NCI-H524 (cell line): Measurements from ENCODE around the gene SPATA31E1.

Experiments used
- DNase-seq, 2 experiments: peaks; one replicate each; lab custom pipeline; 2025; lab: John Stamatoyannopoulos, UW

Gene SPATA31E1

DNA sequence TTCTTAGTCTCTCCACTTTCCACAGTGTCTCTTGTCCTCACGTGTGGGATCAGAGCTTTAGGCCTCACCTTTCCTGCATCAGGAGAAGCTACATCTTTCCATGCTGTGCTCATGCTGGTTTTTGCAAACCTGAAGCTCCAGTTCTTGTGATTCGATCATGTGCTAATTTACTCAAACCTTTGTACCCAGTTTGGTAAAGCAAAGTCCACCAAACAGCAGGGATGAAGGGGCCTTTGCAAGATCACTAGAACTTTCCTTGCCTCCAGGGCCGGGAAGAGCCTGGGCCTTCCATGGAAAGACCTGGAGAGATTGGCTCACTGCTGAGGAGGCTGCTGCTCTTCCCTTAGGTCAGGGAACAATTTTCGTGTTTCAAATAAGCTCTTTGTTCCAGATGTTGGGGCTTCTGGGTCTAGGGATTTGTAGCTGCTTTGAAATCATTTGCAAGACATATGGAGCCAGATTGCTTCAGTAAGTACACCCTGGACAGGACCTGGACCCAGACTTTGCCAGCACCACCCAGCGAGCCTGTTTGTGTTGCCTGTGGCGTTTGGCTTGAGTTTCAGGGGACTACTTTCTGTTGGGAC, 18.7 kb upstream of the SPATA31E1 start:
- no peak for DNase-seq

DNA sequence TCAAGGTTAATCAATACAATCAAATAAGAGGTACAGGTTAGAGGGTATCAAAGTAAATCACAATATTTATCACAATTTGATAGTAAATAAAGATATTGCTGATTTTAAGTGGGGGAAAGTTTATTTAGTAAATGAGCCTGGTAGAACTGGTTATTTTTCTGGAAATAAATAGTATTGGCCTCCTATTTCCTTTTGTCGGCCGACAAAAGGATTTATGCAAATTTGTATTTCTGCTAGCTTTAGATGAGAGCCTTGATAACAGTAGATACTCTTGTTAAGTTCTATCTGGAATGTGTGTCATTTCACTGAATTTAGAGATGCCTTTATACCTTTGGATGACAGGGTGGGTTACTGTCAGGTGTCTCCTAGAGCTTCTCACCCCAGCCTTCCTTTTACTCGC, 17.8 kb upstream of the SPATA31E1 start:
- no peak for DNase-seq

DNA sequence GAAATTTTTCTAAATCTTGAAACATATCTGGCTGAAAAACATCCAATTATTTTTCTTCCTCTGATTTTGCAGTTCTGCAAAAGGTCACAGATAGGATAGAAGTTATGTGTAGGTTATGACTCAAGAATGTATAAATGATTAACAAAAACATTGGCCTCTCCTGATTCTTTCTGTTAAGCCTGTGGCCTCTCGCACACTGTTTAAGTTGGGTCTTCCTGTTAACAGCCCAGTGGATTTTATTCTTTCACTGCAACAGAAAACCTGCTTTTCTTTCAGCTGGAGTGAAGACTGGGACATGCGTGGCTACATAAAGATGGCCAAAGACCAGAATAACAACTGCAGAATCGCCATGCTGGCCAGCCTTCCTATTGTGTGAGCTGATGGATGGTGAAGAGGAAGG, 17.1 kb upstream of the SPATA31E1 start:
- no peak for DNase-seq

DNA sequence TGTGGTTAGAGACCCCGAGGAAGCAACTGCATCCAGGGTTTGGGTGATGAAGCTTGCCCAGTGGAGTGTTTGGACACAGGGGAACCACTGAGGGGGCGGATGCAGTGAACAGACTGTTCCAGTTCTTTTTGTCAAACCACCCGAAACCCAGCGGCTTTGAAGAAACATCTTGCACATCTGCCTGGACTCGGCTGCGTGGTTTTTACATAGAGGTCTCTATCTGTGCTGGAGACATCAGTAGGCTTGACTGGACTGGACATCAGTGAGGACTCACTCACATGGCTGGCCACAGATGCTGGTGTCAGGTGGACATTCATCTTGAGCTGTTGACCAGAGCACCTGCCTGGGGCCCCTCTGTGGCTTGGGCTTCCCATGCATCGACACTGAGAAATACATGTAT, 15.3 kb upstream of the SPATA31E1 start:
- no peak for DNase-seq

DNA sequence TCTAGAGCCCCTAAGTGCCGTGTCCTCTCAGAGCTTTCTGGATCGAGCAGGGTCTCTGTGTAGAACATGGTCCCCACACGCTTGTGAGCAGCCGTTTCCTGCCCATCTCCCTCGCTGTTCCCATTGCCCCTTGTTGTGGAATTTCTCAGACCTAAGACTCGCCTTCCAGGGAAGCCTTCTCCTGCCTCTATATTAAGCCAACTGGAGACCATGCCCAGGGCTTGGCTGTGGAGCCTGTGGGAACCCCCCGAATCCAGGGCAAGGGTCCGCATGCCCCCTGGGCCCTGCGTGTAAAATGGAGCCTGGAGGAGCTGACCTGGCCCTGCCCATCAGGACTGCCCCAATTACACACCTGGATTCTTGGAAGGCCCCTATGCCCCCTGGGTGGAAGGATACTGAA, 14.5 kb upstream of the SPATA31E1 start:
- DNase-seq, result no peak

DNA sequence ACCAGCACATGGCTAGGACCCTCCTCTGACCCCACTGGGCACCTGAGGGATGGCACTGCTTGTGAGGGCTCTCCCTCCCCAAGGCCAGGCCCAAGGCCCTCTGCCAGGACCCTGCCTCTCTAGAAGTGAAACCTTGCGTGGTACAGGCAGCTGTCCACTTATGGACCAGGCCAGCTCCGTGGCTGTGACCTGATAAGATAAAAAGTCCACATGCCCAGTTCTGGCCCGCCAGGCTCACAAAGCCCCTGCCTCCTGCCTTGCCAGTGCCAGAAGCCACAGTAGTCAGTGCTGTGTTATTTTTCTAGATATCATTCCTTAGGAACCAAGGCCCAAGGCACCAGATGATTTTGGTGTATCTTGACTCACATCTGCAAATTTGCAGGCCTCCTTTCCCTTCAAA, 14.0 kb upstream of the SPATA31E1 start:
- no peak for DNase-seq

DNA sequence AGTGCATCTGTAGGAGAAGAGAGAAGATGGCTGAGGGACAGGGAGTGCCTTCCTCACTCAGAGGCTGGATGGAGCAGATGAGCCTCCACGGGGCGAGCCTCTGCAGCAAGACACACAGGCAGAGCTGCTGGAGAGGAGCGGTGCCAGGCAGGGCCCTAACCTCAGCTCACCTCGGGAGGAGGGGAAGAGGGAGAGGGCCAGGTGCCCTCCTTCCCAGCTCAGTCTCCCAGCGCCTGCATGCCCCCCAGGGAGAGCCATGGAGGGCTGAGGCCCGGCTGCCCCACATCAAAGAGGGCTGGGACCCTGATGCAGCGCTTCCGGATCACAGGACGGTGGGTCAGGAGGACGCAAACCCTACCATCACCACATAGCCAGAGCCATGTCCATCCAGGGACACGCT, 13.6 kb upstream of the SPATA31E1 start:
- no peak for DNase-seq

DNA sequence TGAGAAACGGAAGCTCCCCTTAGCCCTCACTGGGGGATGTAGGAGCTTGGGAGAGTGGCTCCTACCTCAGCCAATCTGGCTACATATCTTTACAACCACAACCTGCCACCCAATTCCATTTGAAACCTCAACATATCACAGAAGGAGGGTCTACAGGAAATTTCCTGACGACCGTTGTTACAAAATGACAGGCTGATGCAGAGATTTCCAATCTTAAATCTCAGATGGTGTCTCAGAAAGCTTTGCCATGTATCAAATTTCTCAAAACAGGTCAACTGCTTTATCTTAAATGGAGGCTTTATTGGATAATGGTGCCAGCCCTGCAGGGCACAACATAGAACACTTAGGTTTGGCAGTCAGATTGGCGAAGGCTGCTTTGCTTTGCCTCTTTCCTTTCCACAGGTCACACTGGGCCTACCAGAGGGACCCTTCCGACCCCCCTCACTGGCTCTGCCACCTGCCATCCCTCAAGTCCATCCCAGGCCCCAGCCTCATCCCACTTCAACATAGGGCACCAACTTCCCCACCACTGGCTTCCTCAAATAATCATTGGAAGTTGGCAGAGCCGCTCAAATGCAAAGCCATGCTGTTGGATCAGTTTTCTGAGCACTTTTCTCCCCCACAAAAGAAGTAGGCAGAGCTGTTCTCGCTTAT, 11.1 kb upstream of the SPATA31E1 start:
- no peak for DNase-seq

DNA sequence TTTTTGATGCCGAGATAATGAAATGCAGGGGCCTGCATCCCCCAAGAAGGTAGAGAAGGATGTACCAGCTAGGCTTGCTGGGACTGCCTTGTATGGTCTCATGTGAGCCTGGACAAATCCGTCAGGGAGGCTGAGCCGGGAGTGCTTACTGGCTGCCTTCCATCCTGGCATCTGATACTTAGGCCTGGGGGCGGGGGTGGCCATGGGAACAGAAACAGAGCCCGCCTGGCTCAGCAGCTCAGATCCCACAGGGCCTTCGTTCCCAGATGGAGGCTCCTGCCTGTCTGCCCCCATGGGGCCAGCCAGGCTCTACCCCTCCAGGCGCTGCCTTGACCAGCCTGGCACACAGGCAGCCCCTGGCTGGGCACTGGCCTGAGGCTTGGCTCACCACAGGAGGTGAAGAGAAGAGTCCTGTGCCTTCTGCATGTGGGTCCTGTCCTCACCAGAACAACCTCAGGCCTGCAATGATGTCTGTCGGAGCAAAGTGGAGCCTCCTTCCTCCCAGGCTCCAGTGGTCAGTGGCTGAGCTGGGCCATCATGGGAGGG, 10.5 kb upstream of the SPATA31E1 start:
- peak; percentile 24 to 65 for DNase-seq

DNA sequence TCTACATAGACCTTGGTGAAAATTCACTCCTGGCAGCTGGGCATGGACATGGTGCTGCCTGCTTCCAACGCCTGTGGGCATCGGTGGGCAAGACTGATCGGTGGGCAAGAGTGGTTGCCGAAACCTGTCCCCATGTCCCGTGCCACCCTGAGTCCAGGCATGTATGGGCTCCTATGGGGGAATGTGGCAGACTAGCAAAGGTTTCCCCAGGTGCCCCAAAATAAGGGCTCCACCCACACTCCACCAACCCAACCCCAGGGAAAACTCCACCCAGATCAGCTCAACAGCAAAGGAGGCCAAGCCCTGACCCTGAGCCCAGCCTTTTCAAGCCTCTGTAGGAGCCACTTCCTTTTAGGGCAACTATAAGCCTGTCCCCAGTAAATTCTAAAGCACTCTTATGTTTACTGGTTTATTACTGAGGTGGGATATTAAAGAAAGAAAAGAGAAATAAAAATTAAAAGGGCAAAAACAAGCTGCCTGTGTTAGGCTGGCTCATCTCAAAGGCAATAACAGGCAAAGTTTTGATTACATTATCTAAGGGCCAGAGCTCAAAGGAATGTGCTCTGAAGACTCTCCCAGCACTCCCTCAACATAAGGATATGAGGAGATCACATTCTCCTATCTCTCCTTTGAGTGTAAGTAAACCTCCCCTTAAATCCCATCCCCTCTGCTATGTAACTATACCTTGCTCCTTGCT, 8.9 kb upstream of the SPATA31E1 start:
- DNase-seq, result no peak

DNA sequence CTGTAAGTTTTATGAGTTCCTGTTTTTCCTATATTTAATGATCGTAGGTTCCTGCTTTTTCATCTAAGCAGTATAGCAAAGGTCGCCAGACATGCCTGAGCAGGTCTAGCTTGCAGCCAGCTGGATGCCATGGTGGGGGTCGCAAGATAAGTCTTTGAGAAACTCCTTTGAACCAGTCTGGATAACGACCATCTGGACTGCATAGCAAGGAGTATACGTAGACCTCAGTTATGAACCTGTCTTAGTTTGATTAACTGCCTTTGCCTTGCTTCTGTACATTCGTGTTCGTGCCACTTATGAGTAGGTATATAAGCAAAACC, 8.4 kb upstream of the SPATA31E1 start:
- DNase-seq, result peak; percentile 9 to 57

DNA sequence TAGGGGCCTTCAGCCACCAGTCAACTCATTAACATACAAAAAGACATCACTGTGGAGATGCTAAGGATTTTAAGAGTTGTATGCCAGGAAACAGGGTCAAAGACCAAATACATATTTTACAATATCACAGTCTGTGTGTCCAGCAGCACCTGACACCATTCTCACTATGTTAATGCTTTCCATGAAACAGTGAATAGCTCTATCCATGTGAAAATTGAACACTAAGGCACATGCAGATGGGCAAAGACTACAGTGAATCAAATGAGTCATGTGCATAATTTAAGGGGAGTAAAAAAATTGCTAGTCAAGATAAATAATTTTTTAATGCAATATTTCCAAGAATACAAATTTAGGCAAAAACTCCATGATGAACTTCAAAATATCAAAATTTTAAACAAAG, 7.6 kb upstream of the SPATA31E1 start:
- no peak for DNase-seq

DNA sequence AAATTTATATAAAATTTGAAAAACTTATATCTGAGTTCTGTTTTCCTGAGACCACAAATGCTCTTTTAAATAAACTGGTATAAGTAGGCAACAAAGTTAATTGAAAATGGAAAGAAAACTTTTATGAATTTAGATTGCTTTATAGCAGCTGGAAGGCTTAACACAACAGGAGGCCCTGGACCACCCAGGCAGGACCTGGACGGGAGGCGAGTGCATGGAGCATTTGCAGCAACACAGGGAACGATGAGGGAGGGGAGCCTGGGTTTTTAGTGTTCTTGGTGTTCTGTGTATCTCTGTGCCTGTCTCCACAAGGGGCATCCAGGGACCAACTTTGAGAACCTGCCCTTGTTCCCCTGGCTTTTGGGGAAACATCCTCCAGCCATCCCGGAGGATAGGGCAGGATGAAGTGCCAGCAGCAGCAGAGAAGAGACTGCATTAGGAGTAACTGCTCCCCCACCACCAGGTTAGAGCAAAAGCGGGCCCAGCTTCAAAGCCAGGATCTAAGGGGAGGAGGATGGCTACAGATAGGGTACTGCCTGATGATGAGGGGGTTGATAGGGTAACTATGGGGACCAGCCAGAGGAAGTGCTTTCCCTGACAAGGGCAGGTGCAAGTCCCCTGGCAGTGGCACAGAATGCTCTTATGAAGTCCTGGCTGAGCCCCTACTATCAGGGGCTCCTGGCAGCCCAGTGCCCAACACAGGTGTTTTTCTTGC, 6.7 kb upstream of the SPATA31E1 start:
- DNase-seq, result no peak

DNA sequence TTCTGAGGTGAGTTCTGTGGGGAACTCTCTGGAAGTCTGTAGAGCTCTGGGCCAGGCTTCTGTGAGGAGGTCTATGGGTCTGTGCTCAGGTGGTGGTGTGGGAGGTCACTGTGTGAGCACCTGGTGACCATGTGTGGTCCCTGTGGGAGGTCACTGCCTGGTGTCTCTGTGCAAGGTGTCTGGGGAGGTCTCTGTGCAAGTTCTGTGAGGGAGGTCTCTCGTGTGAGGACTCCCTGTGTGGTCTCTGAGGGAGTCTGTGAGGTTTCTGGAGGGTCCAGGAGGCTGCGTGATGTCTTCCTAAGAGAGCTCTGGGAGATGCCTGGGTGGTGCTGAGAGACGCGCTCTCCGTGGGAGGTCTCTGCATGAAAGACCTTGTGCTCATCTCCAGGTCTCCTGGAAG, 6.0 kb upstream of the SPATA31E1 start:
- no peak for DNase-seq

DNA sequence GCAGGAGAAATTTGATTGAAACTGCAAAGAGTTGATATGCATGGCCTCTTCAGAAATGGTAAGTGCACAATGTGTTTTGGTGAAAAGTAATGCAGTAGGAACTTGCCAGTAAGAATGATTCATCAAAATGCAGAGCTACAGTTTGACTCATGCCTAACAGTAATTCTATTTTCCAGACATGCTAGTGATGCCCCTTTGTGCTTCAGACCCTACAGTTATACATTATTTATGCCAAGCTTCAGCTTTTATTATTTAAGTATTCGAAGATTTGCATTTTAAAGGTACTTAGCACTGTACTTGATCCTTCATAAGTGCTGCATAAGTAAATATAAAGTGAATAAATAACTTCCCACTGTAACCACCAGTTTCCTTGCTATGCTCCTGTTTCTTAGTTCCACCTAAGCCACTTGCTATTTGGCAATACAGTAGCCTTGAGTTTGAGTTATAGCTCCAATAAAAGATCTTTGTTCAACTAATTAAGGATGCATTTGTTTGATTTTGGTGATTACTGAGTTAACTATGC, 3.6 kb upstream of the SPATA31E1 start:
- no peak for DNase-seq

DNA sequence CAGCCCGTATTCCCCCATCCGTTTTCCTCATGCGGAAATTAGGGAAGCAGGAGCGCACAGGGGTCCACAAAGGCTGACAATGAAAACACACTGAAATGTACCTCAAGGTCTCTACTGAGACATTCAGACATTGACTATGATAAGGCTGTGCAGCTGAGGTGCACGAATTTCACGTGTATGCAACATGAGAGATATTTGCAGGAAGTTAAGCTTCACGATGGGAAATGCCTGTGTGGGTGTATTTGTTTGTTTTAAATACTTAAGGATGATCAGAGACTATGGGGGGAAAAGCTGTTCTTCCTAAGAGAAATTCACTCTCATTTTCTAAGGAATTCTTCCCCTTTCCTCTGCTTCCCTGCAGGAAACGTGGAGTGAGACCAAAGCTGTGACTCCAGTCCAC, 2.6 kb upstream of the SPATA31E1 start:
- no peak for DNase-seq

DNA sequence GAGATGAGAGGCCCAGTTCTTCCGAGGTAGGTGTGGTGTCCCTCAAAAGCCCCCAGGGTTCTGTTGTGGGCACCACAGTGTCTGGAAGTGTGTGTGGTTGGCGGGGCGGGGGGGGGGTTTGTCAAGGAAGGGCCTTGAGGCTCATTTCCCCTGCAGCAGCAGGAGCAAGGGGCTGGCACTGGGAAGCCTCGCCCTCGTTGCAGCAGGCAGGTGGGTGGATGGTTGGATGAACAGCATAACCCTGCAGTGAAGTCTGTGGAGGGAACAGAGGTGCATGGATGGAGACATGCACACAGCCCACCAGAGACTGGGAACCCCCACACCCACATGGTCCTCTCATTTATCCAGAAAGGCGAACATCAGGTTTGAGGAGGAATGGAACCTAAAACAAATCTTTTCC, 2.0 kb upstream of the SPATA31E1 start:
- no peak for DNase-seq

DNA sequence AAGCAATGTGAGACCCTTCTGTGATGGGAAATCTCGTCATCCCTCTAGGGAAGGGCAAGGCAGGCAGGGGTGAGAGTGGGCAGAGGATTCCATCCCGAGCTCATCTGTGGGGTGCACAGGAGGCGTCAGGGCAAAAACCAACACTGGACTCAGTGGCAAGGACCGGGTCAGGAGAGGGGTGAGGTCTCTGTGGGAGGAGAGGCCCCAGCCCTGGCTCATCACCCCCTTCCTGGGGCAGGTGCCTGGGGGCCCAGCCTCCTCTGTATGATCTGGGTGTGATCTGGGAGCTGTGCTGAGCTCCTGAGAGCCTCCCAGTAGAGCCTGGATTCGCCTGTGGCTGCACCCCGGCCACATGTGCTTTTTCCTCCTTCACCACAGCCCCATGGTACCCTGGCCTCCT, 597 bp downstream of the SPATA31E1 start:
- no peak for DNase-seq

DNA sequence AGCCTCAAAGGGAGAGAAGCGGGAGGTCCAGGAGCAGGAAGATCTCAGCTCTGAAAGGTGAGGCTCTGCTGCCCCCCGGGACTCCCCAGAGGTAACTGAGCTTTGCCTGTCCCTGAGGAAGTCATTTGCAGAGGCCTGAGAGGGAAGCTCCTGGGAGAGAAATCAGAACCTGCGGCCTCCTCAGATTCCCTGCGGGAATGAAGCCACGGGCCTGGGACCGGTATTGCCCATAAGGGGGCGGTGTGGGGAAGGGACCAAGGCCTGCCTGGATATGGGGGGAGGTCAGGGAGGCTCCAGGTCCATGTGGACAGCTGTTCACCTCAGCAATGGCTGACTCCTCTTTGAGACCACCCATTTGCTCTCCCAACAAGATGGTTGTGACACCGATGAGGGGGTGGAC, 1.3 kb downstream of the SPATA31E1 start:
- DNase-seq, result no peak

DNA sequence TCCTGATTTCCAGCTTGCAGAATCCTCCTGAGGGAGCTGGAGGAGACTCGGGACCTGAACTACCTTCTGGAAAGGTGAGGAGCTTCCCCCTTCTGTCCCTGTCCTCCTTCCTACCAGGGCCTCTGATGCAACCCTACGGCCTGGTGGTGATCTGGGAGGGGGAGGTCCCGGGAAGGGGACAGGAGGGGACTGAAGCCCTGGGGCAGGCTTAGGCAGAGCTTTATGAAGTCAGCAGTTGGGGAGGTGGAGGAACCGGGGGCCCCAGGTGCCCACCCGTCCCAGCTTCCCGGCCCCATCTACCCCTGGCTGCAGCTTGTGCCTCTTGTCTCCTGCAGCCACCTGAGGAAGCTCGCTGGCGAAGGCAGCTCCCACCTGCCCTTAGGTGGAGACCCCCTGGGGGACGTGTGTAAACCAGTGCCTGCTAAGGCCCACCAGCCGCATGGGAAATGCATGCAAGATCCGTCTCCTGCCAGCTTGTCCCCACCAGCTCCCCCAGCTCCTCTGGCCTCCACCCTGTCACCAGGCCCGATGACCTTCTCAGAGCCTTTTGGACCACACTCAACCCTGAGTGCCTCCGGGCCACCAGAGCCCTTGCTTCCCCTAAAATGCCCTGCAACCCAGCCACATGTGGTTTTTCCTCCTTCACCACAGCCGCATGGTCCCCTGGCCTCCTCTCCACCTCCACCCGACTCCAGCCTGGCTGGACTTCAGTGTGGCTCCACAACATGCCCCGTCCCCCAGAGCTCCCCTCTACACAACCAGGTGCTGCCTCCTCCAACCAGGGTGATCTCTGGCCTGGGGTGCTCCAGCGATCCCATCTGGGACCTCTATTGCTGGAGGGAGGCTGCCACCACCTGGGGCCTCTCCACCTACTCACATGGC, 2.1 kb downstream of the SPATA31E1 start:
- no peak for DNase-seq

DNA sequence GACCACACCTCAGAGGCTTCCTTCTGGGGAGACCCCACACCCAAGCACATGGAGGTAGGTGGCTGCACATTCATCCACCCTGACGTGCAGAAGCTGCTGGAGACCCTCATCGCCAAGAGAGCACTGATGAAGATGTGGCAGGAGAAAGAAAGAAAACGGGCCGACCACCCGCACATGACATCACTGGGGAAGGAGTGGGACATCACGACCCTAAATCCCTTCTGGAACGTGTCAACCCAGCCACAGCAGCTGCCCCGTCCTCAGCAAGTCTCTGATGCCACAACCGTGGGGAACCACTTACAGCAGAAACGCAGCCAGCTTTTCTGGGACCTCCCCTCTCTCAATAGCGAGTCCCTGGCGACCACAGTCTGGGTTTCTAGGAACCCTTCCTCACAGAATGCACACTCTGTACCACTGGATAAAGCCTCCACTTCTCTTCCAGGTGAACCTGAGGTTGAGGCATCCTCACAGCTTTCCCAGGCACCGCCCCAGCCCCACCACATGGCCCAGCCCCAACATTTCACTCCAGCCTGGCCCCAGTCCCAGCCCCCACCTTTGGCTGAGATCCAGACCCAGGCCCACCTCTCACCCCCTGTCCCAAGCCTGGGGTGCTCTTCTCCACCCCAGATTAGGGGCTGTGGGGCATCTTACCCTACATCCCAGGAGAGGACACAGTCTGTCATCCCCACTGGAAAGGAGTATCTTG, 3.0 kb downstream of the SPATA31E1 start:
- DNase-seq, result no peak
